Measurements from ENCODE around the gene TP53I3. TPM values are rescaled to one million over a fixed set of nuclear protein-coding genes. Genes with fewer than 3 reads are reported as not detected.

TP53I3 gene
- total RNA-seq, 2 experiments from 2014 or later: 1.8 to 2.6 TPM

GRCh38 chr2:24072259-24072658 is 12.4 kb downstream of the TP53I3 start:
- no peaks in the 10 kb centered on the region for H3K9me3 Mint-ChIP-seq

DNA sequence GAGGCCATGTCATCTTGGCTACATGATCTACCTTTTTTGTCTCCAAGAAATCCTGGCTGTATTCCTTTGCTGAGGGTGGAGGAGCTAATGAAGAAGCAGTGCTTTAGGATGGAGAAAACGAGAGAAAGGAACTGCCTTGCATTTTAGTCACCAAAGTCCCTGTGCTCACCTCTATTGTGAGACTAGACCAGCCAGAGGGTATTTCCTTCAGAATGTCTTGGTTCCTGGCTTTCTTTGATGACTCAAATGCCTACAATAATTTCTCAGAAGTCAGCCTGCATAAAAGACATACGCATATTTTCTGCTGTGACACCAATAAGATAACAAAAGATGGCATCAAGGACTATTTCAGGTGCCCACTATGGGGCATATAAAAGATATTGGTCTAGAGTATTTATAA is 19.3 kb downstream of the TP53I3 start:
- H3K27ac Mint-ChIP-seq: no peak overlapping the region
- ChIA-PET CTCF (interaction anchor here (0.7 to 2.6 kb wide), 4 partner anchors 8 to 240 kb away, joined by 3 to 8 read pairs (median 4); partner anchors contain the start of gene TP53I3), POLR2A (interaction anchor here (1.5 to 2.9 kb wide), 2 partner anchors 11 to 18 kb away, joined by 4 to 11 read pairs; partner anchors contain the start of genes SF3B6 and WDCP)
- ATAC-seq: peak; percentile 37
- no peak for DNase-seq
- no peaks in the 10 kb centered on the region for H3K27me3 Mint-ChIP-seq
- intact Hi-C loops (cut with micrococcal nuclease): no loop called here
- no peaks in the 10 kb centered on the region for H3K9me3 Mint-ChIP-seq
- TF ChIP-seq CTCF (IDR thresholded peaks at IDR 0.05): no peak
- H3K4me3 Mint-ChIP-seq: no peak overlapping the region
- H3K36me3 Mint-ChIP-seq (ENCODE audit: low read depth): peaks cover 7% of the 10 kb centered on the region
- peaks cover 7% of the 10 kb centered on the region for H3K4me1 Mint-ChIP-seq (ENCODE audit: low read depth)

More at GRCh38 chr2:24072259-24072658, 12.4 kb downstream of the TP53I3 start:
- H3K4me3 Mint-ChIP-seq: no peak overlapping the region
- ATAC-seq (no peak), DNase-seq (no peak)
- no peak for TF ChIP-seq CTCF (IDR thresholded peaks at IDR 0.05)
- H3K27ac Mint-ChIP-seq: peak overlapping the region; percentile 7
- no peaks in the 10 kb centered on the region for H3K27me3 Mint-ChIP-seq
- intact Hi-C loops (cut with micrococcal nuclease): no loop called here
- peaks cover 24% of the 10 kb centered on the region for H3K36me3 Mint-ChIP-seq (ENCODE audit: low read depth)
- ChIA-PET CTCF (interaction anchor here (1.1 to 3.8 kb wide), 2 partner anchors 12 to 17 kb away, joined by 4 to 21 read pairs; partner anchors contain the start of gene TP53I3), POLR2A (no interaction called here)
- peaks cover 30% of the 10 kb centered on the region for H3K4me1 Mint-ChIP-seq (ENCODE audit: low read depth)

- no peak for TF ChIP-seq CTCF (IDR thresholded peaks at IDR 0.05)
- POLR2A ChIA-PET: no interaction called here
- CTCF ChIA-PET: no interaction called here
- Mint-ChIP-seq H3K9me3 (no peaks in the 10 kb centered on the region), H3K27me3 (no peaks in the 10 kb centered on the region), H3K4me3 (no peak overlapping the region), H3K27ac (no peak overlapping the region), H3K4me1 (ENCODE audit: low read depth) (no peaks in the 10 kb centered on the region), H3K36me3 (ENCODE audit: low read depth) (no peaks in the 10 kb centered on the region)
- DNase-seq: no peak
- intact Hi-C loops (cut with micrococcal nuclease): no loop called here
- ATAC-seq: no peak
Measured at GRCh38 chr2:24058564-24059271, 25.9 kb downstream of the TP53I3 start.

DNA sequence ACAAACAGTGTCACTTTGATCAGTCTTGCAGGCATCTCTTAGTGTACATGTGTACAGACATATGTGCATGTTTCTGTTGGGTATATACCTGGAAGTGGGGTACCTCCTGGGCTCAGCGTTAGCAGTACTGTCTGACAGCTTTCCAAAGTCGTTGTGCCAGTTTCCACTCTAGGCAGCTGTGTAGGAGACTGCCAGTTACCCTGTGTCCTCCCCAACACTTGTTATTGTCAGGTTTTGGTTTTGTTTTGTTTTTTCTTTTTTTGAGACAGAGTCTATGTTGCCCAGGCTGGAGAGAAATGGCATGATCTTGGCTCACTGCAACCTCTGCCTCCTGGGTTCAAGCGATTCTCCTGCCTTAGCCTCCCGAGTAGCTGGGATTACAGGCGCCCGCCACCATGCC is 28.9 kb downstream of the TP53I3 start:
- CTCF ChIA-PET: interaction anchor here (1.7 kb wide), 1 partner anchor 17 kb away, joined by 4 read pairs; no protein-coding TSS in a partner anchor
- Mint-ChIP-seq H3K36me3 (ENCODE audit: low read depth) (no peaks in the 10 kb centered on the region), H3K27me3 (peaks cover 1% of the 10 kb centered on the region), H3K4me1 (ENCODE audit: low read depth) (no peaks in the 10 kb centered on the region), H3K27ac (no peak overlapping the region), H3K9me3 (no peaks in the 10 kb centered on the region), H3K4me3 (no peak overlapping the region)
- no peak for TF ChIP-seq CTCF (IDR thresholded peaks at IDR 0.05)
- POLR2A ChIA-PET: no interaction called here
- ATAC-seq (no peak), DNase-seq (no peak)
- intact Hi-C loops (cut with micrococcal nuclease): no loop called here

DNA sequence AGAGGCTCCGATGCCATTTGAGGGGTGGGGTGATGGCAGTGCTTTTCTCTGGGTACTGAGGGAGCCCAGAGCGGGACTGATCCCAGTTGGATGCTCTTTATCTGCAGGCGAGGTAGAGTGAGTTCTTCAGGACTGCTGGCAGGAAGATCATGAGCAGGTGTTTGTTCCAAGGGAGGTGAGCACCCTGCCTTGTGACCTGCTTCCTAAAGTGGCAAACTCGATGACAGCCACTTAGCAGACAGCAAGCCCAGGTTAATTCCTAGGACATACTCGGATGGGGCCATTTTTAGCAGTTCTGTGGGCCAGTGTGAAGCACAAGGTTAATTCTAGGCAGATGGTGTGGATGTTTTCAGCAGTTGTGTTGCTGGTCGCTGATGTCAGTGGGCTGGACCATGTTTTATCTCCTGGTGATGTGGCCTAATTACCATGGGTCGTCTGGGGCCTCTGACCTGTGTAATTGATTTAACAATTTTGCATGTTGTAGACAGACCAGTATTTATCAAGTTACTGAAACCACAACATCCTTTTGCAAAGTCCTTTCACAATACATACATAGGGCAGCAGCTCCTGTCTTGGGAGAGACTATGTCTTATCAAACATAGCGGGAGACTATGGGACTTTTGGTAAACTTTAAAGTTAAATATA is 30.1 kb downstream of the TP53I3 start:
- no peak for TF ChIP-seq CTCF (IDR thresholded peaks at IDR 0.05)
- intact Hi-C loops (cut with micrococcal nuclease): no loop called here
- CTCF ChIA-PET: interaction anchor here (0.8 to 1.7 kb wide), 2 partner anchors 18 to 230 kb away, joined by 3 to 4 read pairs; no protein-coding TSS in a partner anchor
- H3K4me1 Mint-ChIP-seq (ENCODE audit: low read depth): no peaks in the 10 kb centered on the region
- H3K4me3 Mint-ChIP-seq: no peak overlapping the region
- no peak for DNase-seq
- POLR2A ChIA-PET: no interaction called here
- no peak for ATAC-seq
- no peak overlapping the region for H3K27ac Mint-ChIP-seq
- H3K9me3 Mint-ChIP-seq: no peaks in the 10 kb centered on the region
- peaks cover 1% of the 10 kb centered on the region for H3K27me3 Mint-ChIP-seq
- H3K36me3 Mint-ChIP-seq (ENCODE audit: low read depth): no peaks in the 10 kb centered on the region

All from activated CD8-positive, alpha-beta T cell treated with anti-CD3 and anti-CD28 coated beads for 36 hours (primary cell).